ENCODE measurements around the gene CACNB1.
A peak's percentile ranks its signal among the peaks of the same experiment; 100 is the strongest.

The CACNB1 gene

GRCh38 chr17:39235555-39236449, 38.3 kb upstream of the CACNB1 start (continued):
- TF ChIP-seq ZNF692 (tag by site-specific recombination; IDR thresholded peaks at IDR 0.05) (no peak), ZNF561 (tag by site-specific recombination; IDR thresholded peaks at IDR 0.05; ENCODE audit: borderline replicate concordance) (0 out of 2 replicates have a peak, but pooled peaks have one; percentile 27), HIC1 (tag by site-specific recombination; IDR thresholded peaks at IDR 0.05) (peak; percentile 90), TRIM28 (IDR thresholded peaks at IDR 0.05; ENCODE audit: borderline replicate concordance, low read length) (peak; percentile 91), ZBTB8A (tag by site-specific recombination; IDR thresholded peaks at IDR 0.05) (peak; percentile 36; the same call in 1 of the 2 replicates), PRDM10 (tag by site-specific recombination; IDR thresholded peaks at IDR 0.05) (peak; percentile 47; the same call in 1 of the 2 replicates), ZNF2 (tag by site-specific recombination; IDR thresholded peaks at IDR 0.05) (peak; percentile 85), SALL2 (tag by site-specific recombination; IDR thresholded peaks at IDR 0.05; ENCODE audit: borderline replicate concordance) (no peak), ZNF654 (tag by site-specific recombination; IDR thresholded peaks at IDR 0.05; ENCODE audit: low read depth) (peak; percentile 59; the same call in 1 of the 2 replicates), ZSCAN4 (tag by site-specific recombination; IDR thresholded peaks at IDR 0.05) (peak; percentile 90), ZNF660 (tag by site-specific recombination; IDR thresholded peaks at IDR 0.05) (peak; percentile 53; the same call in 1 of the 2 replicates), ZNF843 (tag by site-specific recombination; IDR thresholded peaks at IDR 0.05) (peak; percentile 20; the same call in 1 of the 2 replicates), ZBTB10 (tag by site-specific recombination; IDR thresholded peaks at IDR 0.05) (peak; percentile 44; the same call in 1 of the 2 replicates), ZNF394 (tag by site-specific recombination; IDR thresholded peaks at IDR 0.05; ENCODE audit: borderline replicate concordance) (peak; percentile 36; the same call in 1 of the 2 replicates), ZBTB17 (tag by site-specific recombination; IDR thresholded peaks at IDR 0.05) (peak; percentile 84; the same call in 1 of the 2 replicates), ZNF768 (tag by site-specific recombination; IDR thresholded peaks at IDR 0.05) (peak; percentile 84; the same call in 1 of the 2 replicates), INSM2 (tag by site-specific recombination; IDR thresholded peaks at IDR 0.05) (no peak), ZNF621 (tag by site-specific recombination; IDR thresholded peaks at IDR 0.05) (no peak), ZBTB7A (tag by site-specific recombination; IDR thresholded peaks at IDR 0.05; ENCODE audit: low read depth) (peak; percentile 18; the same call in 1 of the 2 replicates), ZNF629 (tag by site-specific recombination; IDR thresholded peaks at IDR 0.05) (peak; percentile 39; the same call in 1 of the 2 replicates), ZNF174 (tag by site-specific recombination; IDR thresholded peaks at IDR 0.05) (no peak)

Measured in HEK293 (cell line).